ELR (cell line): ENCODE results near the gene ADGRV1.
A peak's percentile ranks its signal among the peaks of the same experiment; 100 is the strongest.
"Not testable (repeated sequence)": the region's sequence is repeated elsewhere in the genome, so short reads cannot be mapped to it uniquely, and the experiment has no call there.

ENCODE experiments used
- DNase-seq: peaks from one replicate; pipeline ENCODE4 v3.0.0-alpha.2; 2015; ENCODE audit warnings: low read depth

Gene ADGRV1

DNA sequence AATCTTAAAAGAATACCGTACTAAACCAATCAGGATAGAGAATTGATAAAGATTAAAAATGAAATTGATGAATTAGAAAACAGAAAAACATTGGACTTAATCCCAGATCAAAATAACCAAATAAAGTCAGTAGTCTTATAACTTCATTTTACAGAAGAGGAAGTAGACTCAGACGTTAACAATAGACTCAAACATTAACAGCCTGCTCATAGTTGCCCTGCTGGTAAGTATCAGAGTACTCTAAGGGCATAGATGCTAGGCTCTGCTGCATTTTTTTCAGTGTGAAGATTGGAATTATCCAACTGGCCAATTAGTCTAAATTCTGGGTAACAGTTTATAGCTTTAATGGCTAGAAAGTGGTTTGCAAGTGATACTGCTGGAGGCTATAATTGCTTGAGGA is 42.9 kb downstream of the ADGRV1 start:
- no peak for DNase-seq

DNA sequence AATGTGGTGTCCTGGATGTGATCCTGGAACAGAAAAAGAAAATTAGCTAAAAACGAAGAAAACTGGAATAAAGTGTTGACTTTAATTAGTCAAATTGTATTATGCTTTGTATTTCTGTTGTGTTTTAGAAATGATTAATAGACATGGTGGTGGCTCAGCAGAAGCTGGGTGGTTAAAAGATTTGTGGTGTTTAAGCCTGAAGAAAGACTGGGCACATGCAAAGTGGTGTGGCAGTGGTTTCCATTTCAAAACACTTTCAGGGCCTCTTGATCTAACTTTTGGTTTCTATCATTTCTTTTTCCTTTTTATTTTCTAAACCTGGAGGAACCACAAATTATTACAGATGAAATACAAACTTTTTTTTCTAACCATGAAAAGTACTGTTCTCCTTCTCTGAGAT is 44.1 kb downstream of the ADGRV1 start:
- no peak for DNase-seq

DNA sequence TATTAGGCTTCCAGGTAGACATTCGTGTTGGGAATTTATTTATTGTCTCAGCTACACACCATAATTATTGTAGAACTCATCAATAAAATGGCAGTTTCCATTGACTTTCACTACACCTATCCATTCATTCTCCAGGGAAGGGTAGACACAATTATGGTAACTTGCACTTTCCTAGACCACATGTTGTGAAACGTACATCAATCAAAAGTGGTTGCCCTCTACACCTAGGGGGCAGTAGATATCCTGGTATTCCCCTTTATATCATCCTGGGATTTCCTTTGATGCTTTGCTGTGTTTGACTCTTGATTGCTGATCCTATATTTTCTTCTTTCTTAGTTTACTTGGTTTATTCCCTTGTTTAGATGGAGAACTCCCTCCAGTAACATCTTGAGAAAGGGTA is 47.9 kb downstream of the ADGRV1 start:
- peak; percentile 20 for DNase-seq

DNA sequence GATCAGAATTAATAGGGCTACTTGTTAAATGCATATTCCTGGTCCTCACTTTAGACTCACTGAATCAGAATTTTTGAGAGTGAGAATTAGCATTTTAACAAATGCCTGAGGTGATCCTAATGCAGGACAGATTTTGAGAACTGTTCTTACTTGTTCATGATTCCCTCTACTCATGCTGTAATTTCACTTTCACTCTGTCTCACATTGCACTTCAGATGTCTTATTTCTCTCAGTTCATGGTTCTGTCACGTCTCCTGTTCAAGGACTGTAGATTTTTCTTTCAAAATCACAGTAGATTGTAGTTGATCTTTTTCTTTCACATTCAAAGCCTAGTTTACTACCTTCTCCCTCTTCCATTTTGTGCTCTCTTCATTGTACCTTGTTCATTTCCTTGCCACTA is 54.3 kb downstream of the ADGRV1 start:
- DNase-seq: no peak

- no peak for DNase-seq
Measured at GRCh38 chr5:90613459-90613858, 54.9 kb downstream of the ADGRV1 start.

GRCh38 chr5:90613918-90614504 is 55.4 kb downstream of the ADGRV1 start:
- DNase-seq: peak; percentile 7

DNA sequence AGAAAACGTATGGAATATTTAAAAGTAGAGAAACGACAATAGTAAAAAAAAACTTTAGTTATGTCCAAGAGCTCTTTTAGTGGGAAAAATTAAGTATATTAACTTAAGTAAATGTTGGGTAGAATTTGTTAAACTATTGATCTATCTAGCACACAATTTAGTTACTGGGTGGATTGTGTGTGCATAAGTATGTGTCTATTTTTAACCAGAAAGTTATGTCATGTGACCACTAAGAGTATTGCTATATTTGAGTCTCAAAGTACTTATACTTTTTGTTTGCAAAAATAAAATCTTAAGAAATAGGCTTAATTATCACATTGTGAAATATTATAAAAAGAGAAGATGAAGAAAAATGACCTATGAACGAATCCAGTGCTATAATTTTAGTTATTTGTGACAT is 56.8 kb downstream of the ADGRV1 start:
- no peak for DNase-seq

GRCh38 chr5:90618071-90618470 is 59.5 kb downstream of the ADGRV1 start:
- DNase-seq: no peak

- not testable (repeated sequence) for DNase-seq
Measured at GRCh38 chr5:90619762-90620161, 61.2 kb downstream of the ADGRV1 start.

GRCh38 chr5:90621848-90622247 is 63.3 kb downstream of the ADGRV1 start:
- DNase-seq: no peak

- no peak for DNase-seq
Measured at GRCh38 chr5:90626493-90626892, 67.9 kb downstream of the ADGRV1 start.

DNA sequence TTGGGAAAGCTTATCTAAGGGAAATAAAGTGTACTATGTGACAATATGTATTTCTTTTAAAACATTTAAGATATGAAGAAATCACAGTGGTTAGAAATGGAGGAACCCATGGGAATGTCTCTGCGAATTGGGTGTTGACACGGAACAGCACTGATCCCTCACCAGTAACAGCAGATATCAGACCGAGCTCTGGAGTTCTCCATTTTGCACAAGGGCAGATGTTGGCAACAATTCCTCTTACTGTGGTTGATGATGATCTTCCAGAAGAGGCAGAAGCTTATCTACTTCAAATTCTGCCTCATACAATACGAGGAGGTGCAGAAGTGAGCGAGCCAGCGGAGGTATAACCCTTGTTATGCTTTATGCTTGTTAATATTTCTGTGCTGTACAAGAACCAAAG is 69.9 kb downstream of the ADGRV1 start:
- DNase-seq: no peak

DNA sequence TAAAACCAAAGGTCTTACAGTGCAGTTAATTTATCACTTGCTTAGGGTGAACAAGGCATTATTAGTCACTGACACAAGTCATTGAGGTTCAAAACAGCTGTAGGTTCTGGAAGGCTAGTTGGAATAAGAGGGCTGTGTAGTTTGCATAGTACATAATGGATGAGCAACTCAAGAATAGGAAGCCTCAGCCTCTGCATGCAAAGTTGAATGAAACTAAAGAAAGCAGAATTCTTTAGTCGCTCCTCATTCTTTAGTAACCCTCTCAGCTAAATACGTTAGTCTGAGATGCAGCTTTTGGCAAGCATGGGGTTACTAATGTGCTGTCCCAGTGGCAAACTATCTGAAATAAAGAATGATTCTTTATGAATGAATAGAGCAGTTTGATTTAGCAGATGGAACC is 74.2 kb downstream of the ADGRV1 start:
- no peak for DNase-seq

DNA sequence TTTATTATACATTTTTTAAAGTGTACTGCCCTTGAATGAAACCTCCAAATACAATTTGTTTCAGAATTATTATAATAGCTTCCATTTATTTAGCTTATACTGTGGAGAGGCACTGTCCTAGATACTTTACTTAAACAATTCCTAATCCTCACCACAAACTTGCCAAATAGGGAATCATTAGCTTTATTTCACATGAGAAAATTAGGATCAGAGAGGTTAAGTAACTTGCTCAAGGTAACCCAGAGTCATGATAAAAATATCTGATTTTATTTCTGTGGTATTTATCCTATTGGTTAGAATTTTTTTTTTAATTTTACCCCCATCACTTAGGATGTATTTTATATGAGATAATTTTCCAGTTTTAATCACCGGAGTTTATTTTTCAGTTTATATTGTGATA is 78.4 kb downstream of the ADGRV1 start:
- no peak for DNase-seq

DNA sequence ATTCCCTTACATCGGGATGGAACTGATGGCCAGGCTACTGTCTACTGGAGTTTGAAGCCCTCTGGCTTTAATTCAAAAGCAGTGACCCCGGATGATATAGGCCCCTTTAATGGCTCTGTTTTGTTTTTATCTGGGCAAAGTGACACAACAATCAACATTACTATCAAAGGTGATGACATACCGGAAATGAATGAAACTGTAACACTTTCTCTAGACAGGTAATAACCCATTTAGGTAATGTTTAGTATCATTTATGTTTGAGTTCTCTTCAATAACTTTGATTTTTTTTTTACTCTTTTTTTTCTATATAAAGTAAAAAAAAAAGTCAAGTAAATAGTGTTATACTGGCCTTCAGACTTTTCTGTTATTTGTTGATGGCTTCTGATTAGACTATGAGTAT is 79.1 kb downstream of the ADGRV1 start:
- DNase-seq: no peak

GRCh38 chr5:90638878-90639277 is 80.3 kb downstream of the ADGRV1 start:
- DNase-seq: no peak

DNA sequence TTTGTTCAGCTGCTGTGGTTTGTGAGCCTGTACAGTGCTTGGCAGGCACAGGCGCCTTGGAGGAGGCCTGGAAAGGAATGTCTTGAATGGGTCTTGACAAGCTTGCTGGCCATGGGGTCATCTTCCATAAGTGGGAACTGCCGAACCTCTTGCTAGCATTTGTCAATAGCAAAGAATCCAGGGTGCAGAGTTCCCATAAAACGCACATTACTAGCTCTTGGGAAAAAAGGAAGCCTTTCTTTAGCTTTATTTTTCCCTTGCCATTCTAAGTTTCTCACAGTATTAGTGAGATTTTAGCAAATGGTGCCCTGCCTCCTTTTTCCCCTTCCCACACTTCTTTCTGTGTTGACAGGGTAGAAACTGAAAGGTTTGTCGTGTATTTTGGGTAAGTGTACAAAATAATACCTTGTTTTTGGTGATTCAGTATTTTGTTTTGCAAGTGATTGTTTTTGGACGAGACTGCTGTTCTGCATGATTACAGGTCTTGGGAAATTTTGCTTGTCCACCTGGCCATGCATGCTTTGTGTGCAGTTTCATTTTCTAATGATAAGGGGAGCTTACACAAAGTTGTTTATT is 82.0 kb downstream of the ADGRV1 start:
- no peak for DNase-seq

DNA sequence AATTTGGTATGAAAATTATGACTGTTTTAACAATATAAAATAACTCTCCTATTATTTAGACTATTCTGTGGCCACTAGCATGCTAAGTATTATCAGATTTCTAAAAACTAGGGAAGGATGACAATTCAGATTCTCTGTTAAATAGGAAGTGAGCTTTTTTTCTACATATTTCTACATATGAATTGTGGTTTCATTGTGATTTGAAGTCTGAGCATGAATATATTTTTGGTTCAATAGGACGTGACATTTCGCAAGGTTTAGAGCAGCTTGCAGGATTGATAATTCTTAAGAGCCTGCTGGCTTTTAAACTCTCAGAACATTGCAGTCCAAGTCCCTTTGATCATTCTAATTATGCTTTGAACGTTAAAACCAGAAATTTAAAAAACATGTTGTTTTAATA is 82.9 kb downstream of the ADGRV1 start:
- DNase-seq: no peak

DNA sequence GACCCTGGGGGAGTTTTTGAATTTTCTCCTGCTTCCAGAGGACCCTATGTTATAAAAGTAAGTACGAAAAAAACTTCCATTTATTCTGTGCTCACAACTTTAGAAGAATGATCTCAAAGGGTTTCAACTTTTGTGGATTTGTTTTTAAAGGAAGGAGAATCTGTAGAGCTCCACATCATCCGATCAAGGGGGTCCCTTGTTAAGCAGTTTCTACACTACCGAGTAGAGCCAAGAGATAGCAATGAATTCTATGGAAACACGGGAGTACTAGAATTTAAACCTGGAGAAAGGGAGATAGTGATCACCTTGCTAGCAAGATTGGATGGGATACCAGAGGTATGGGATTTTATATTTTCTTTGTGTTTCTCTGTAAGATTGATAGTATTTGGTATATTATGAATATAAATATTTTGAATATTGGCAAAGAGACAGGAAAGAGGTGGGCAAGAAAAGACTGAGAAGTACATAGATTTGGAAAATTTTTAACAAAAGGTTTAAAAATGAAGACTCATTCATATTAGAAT is 84.2 kb downstream of the ADGRV1 start:
- no peak for DNase-seq

- no peak for DNase-seq
Measured at GRCh38 chr5:90644132-90644531, 85.5 kb downstream of the ADGRV1 start.

DNA sequence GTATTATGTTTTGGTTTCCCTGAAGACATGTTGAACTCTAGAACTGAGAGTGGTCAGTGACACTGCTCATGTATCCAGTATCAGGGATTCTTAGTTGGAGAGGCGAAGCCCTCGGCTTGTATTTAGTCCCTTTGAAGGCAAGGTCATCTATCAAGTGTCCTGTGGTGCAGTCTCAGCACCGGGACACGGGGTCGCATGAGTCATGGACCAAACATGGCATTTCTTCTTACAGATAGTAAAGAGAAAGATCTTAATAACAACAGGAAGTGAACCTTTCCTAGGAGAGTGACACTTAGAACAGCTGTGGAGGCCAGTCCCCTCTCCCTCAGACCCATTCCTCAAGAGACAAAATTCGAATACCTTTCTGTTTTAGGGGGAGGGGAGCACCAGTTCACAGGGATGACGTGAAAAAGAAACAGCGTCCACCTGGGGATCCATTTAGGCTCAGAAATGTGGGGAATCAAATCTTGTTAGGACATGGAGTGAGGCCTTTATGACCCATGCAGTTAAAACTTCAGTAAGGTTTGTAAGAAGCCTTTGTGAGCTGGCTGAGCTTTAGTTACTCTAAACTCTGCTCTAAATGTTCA is 86.5 kb downstream of the ADGRV1 start:
- peak; percentile 20 for DNase-seq

- no peak for DNase-seq
Measured at GRCh38 chr5:90650767-90651166, 92.2 kb downstream of the ADGRV1 start.

DNA sequence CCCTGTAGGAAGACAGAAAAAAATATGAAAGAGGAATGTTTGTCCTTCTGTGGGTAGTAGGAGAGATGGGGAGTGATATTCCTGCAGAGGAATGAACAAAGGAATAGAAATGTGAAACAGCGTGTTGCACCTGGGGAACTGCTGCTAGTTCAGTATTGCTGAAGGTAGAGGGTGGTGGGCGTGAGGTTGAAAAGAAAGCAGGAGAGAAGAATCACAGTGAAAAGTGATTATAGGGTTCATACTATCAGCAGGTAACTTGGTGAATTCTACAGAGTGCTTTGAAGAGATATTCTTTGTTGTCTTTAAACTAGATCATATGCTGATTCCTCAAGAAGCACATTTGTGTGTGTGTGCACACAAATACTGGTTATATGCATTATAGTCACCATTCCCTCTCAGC is 95.6 kb downstream of the ADGRV1 start:
- no peak for DNase-seq

DNA sequence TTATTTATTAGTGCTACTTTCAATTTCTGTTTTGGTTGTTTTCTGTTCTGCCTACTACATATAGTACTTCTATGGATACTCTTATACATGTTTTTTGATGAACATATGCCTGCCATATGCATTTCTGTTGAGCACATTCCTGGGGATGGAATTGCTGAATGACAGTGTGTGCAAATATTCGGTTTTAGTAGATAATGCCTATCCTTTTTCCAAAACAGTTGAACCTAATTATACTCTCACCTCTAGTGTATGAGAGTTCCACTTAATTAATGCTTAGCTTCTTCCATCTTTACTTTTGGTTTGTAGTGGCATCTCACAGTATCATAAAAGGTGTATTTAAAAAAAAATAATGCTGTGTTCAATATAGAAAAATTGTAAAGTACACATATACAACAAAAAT is 96.8 kb downstream of the ADGRV1 start:
- DNase-seq: no peak
